Measurements from ENCODE around the gene XRN1.

DNA sequence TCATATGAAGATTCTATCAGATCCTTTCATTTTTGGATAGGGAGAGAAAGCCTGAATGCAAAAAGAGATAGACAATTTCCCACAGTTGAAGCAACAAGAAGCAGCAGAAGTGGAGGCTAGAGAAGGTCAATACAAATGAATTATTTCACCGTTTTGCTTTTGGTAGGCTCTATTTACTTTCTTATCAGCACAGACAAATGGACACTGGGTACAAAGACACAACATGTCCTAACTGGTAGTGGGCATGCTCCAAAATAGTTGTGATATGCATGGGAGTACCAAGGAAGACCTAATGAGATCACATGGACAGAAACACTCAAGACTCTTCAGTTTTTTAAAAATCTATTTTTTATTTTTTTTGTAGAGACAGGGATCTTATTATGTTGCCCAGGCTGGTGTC is 99.4 kb downstream of the XRN1 start:
- TF ChIP-seq EZH2 (IDR thresholded peaks at IDR 0.05; ENCODE audit: low read depth): no peak
- TF ChIP-seq, protein P1, sequence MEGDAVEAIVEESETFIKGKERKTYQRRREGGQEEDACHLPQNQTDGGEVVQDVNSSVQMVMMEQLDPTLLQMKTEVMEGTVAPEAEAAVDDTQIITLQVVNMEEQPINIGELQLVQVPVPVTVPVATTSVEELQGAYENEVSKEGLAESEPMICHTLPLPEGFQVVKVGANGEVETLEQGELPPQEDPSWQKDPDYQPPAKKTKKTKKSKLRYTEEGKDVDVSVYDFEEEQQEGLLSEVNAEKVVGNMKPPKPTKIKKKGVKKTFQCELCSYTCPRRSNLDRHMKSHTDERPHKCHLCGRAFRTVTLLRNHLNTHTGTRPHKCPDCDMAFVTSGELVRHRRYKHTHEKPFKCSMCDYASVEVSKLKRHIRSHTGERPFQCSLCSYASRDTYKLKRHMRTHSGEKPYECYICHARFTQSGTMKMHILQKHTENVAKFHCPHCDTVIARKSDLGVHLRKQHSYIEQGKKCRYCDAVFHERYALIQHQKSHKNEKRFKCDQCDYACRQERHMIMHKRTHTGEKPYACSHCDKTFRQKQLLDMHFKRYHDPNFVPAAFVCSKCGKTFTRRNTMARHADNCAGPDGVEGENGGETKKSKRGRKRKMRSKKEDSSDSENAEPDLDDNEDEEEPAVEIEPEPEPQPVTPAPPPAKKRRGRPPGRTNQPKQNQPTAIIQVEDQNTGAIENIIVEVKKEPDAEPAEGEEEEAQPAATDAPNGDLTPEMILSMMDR (conservative IDR thresholded peaks at IDR 0.05): no peak

Data from PC-9 (cell line).